Hepatocyte (in vitro differentiated cells): ENCODE data around the gene SEMA4A.

Source experiments
- CTCF ChIP-seq: fragments of 200-600 bp; sonication (generic); IDR thresholded peaks from 2 replicates; pipeline ENCODE4 v1.5.1; 2016; ENCODE audit warnings: antibody characterized with exemption, mild to moderate bottlenecking; ENCODE audit not compliant: poor library complexity
- EZH2phosphoT487 ChIP-seq: fragments of 200-600 bp; sonication (generic); IDR thresholded peaks from one replicate; pipeline ENCODE4 v1.6.1; 2018; ENCODE audit warnings: antibody characterized with exemption, mild to moderate bottlenecking, low read depth, moderate library complexity; ENCODE audit not compliant: unreplicated experiment, severe bottlenecking

DNA sequence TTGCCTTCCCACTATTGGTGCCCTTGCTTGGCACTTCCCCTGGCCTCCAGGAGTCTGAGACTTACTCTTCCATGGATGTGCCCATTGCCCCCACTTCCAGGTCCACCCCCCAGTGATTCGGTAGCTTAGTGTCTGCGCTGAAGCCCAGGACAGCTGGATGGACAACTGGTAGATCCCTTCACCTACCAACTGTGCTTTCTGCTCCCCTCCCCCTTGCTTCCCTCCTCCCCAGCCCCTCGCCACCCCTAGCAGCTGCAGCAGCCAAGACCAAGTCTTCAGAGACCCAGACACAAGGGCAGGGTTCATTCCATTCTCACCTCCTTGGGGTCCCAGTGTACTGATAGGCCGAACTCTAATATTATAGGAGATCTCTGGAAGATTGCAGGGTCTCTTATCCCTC lies 31.9 kb upstream of the SEMA4A start:
- TF ChIP-seq EZH2phosphoT487 (no peak), CTCF (no peak)
